ENCODE data around the gene HEATR5B. TPM values are rescaled to one million over a fixed set of nuclear protein-coding genes. Genes with fewer than 3 reads are reported as not detected.

HEATR5B gene
- polyA plus RNA-seq, 1 of the 3 experiments (the other 2 are of a cell fraction): 10.8 TPM

DNA sequence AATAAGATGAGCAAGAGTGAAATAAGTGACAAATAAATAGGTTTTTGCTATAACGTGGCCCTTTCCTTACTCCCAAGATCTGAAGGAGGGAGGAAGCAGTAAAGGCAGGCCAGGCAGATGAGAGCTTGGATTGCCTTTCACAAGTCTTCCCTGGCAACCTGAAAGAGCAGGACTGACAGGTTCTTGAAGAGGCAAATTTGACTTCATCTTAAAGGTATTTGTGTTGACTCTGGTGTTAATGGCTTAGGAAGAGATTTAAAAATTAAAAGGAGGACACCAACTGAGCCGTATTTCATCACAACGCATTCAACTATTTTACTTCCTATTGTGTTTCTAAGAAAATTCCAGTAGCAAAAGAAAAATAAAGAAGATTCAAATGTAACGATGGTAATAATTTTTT lies 121.1 kb downstream of the HEATR5B start:
- H3K4me2 ChIP-seq: no peak overlapping the region
- no peaks in the 10 kb centered on the region for H3K36me3 ChIP-seq (replicated peaks in 1 of 2; ENCODE audit: control insufficient read depth in 1 of 2, insufficient read depth in 2 of 2, low read length in 1 of 2)
- CTCF ChIA-PET: no interaction called here
- H3K79me2 ChIP-seq (ENCODE audit: insufficient read depth): peaks cover 81% of the 10 kb centered on the region
- H2AFZ ChIP-seq (ENCODE audit: low read depth): no peak overlapping the region
- H3K4me3 ChIP-seq (ENCODE audit: low read depth in 2 of 2, low read length in 1 of 2): no peak overlapping the region
- POLR2A ChIA-PET: no interaction called here
- DNase-seq: no peak
- H3K9me2 ChIP-seq: no peaks in the 10 kb centered on the region
- H3F3A ChIP-seq (replicated peaks; ENCODE audit: insufficient read depth): no peaks in the 10 kb centered on the region
- H3K9me3 ChIP-seq: no peaks in the 10 kb centered on the region
- 93% methylated on average over 4 of the region's 4 CpGs for WGBS (ENCODE audit: low lambda C conversion rate)
- TF ChIP-seq MXI1 (IDR thresholded peaks at IDR 0.05; ENCODE audit: low read depth, low read length) (no peak), GATA2 (CRISPR knock-in tag; IDR thresholded peaks at IDR 0.05) (no peak), PBX3 (IDR thresholded peaks at IDR 0.05) (no peak), REST (IDR thresholded peaks at IDR 0.05; ENCODE audit: low read depth, low read length) (no peak)
- H3K27me3 ChIP-seq (ENCODE audit: insufficient read depth): no peaks in the 10 kb centered on the region
- H3K4me1 ChIP-seq (ENCODE audit: control insufficient read depth in 1 of 2, insufficient read depth in 2 of 2, low read depth in 1 of 2, low read length in 1 of 2): peaks cover 8 to 20% of the 10 kb centered on the region in 2 experiments; a peak in 3 of 4 replicates
- no peak overlapping the region for H3K9ac ChIP-seq
- H4K20me1 ChIP-seq (ENCODE audit: insufficient read depth): peaks cover 26% of the 10 kb centered on the region; the same call in 1 of the 2 replicates
- H3K27ac ChIP-seq (ENCODE audit: low read depth in 2 of 2, low read length in 1 of 2): no peak overlapping the region

DNA sequence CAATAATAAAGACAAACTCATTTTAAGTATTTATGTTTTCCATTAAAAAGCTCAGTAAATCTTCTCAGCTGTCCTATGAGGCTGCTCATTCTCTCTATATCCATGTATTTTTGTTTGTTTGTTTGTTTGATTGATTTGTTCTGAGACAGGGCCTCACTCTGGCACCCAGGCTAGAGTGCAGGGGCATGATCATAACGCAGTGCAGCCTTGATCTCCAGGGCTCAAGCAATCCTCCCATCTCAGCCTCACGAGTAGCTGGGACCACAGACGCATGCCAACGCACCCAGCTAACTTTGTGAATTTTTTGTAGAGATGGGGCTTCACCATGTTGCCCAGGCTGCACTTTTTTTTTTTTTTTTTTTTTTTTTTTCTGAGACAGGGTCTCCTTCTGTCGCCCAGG lies 123.4 kb downstream of the HEATR5B start:
- no peak overlapping the region for H2AFZ ChIP-seq (ENCODE audit: low read depth)
- no peaks in the 10 kb centered on the region for H3K9me2 ChIP-seq
- H3F3A ChIP-seq (replicated peaks; ENCODE audit: insufficient read depth): no peaks in the 10 kb centered on the region
- H3K27me3 ChIP-seq (ENCODE audit: insufficient read depth): no peaks in the 10 kb centered on the region
- TF ChIP-seq FOSL2 (IDR thresholded peaks at IDR 0.05; ENCODE audit: borderline replicate concordance, low read depth) (no peak), TEAD4 (IDR thresholded peaks at IDR 0.05; ENCODE audit: borderline replicate concordance, insufficient read depth) (no peak), EP300 (IDR thresholded peaks at IDR 0.05; ENCODE audit: borderline replicate concordance in 1 of 2, low read depth in 1 of 2, low read length in 1 of 2) (no peak), YY1 (IDR thresholded peaks at IDR 0.05; ENCODE audit: low read depth) (no peak), GABPA (IDR thresholded peaks at IDR 0.05; ENCODE audit: low read depth) (no peak)
- TF ChIP-seq, protein P1, sequence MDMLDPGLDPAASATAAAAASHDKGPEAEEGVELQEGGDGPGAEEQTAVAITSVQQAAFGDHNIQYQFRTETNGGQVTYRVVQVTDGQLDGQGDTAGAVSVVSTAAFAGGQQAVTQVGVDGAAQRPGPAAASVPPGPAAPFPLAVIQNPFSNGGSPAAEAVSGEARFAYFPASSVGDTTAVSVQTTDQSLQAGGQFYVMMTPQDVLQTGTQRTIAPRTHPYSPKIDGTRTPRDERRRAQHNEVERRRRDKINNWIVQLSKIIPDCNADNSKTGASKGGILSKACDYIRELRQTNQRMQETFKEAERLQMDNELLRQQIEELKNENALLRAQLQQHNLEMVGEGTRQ (IDR thresholded peaks at IDR 0.05; ENCODE audit: borderline replicate concordance, low read depth, low read length): no peak
- H3K36me3 ChIP-seq (replicated peaks in 1 of 2; ENCODE audit: control insufficient read depth in 1 of 2, insufficient read depth in 2 of 2, low read length in 1 of 2): no peaks in the 10 kb centered on the region
- peaks cover 5 to 20% of the 10 kb centered on the region in 2 experiments; a peak in 3 of 4 replicates for H3K4me1 ChIP-seq (ENCODE audit: control insufficient read depth in 1 of 2, insufficient read depth in 2 of 2, low read depth in 1 of 2, low read length in 1 of 2)
- no peak overlapping the region for H3K4me2 ChIP-seq
- peaks cover 36% of the 10 kb centered on the region; the same call in 1 of the 2 replicates for H4K20me1 ChIP-seq (ENCODE audit: insufficient read depth)
- H3K4me3 ChIP-seq (ENCODE audit: low read depth in 2 of 2, low read length in 1 of 2): no peak overlapping the region
- no peaks in the 10 kb centered on the region for H3K9me3 ChIP-seq
- H3K9ac ChIP-seq: no peak overlapping the region
- peaks cover 99% of the 10 kb centered on the region for H3K79me2 ChIP-seq (ENCODE audit: insufficient read depth)
- DNase-seq: no peak
- 93% methylated on average over 5 of the region's 5 CpGs for WGBS (ENCODE audit: low lambda C conversion rate)
- POLR2A ChIA-PET: no interaction called here
- no peak overlapping the region for H3K27ac ChIP-seq (ENCODE audit: low read depth in 2 of 2, low read length in 1 of 2)
- CTCF ChIA-PET: interaction anchor here (0.8 to 1.5 kb wide), 4 partner anchors 10 to 208 kb away, joined by 3 read pairs; no protein-coding TSS in a partner anchor

Data from SK-N-SH (cell line).